Thoracic aorta (tissue), 2 donors: ENCODE measurements around the gene COL25A1. TPM values are rescaled to one million over a fixed set of nuclear protein-coding genes. Genes with fewer than 3 reads are reported as not detected.

ENCODE experiments used
- ATAC-seq: fragments of 150-250 bp; one replicate; pipeline ENCODE4 v1.8.0; 2017; ENCODE audit warnings: low read depth; ENCODE audit not compliant: insufficient number of reproducible peaks, low FRiP score
- DNase-seq: peaks from one replicate; pipeline ENCODE4 v3.0.0-alpha.2; 2020; ENCODE audit warnings: low spot score
- H3K27ac ChIP-seq, 2 donors: fragments of 200-600 bp; sonication (generic); 1 replicate in 1 of 2; 2 replicates in 1 of 2; pipeline ENCODE4 v1.5.1; 2016; ENCODE audit warnings: mild to moderate bottlenecking in 2 of 2, moderate library complexity in 2 of 2
- H3K27me3 ChIP-seq: fragments of 200-600 bp; sonication (generic); replicated peaks from 2 replicates; pipeline ENCODE4 v1.6.0; 2016; ENCODE audit warnings: mild to moderate bottlenecking; ENCODE audit not compliant: insufficient read depth
- H3K36me3 ChIP-seq: fragments of 200-600 bp; sonication (generic); one replicate; pipeline ENCODE4 v1.5.1; 2016
- H3K4me1 ChIP-seq, 2 donors: fragments of 200-600 bp; sonication (generic); 1 replicate in 1 of 2; 2 replicates in 1 of 2; pipeline versions ENCODE4 v1.5.1 to v1.6.0; 2016; ENCODE audit warnings: low read depth in 2 of 2, mild to moderate bottlenecking in 1 of 2; ENCODE audit not compliant: control insufficient read depth in 1 of 2
- H3K4me3 ChIP-seq: fragments of 200-600 bp; sonication (generic); 2 replicates; pipeline ENCODE4 v1.5.1; 2016; ENCODE audit warnings: mild to moderate bottlenecking
- H3K9me3 ChIP-seq: fragments of 200-600 bp; sonication (generic); 2 replicates; pipeline ENCODE4 v1.5.1; 2016
- total RNA-seq, 2 donors: library from RNA; depleted of rRNA; stranded (reverse); fragments of >200 nt; gene quantifications; one replicate each; pipeline versions ENCODE4 v1.1.0 to v1.2.3, GENCODE V29; 2016
- TF ChIP-seq, protein P1 (sequence below): fragments of 200-600 bp; sonication (generic); IDR thresholded peaks from one replicate; pipeline ENCODE4 v1.5.1; 2019; ENCODE audit warnings: antibody characterized with exemption

The COL25A1 gene
- total RNA-seq, 2 donors from 2014 or later = 0.42 to 0.81 TPM

DNA sequence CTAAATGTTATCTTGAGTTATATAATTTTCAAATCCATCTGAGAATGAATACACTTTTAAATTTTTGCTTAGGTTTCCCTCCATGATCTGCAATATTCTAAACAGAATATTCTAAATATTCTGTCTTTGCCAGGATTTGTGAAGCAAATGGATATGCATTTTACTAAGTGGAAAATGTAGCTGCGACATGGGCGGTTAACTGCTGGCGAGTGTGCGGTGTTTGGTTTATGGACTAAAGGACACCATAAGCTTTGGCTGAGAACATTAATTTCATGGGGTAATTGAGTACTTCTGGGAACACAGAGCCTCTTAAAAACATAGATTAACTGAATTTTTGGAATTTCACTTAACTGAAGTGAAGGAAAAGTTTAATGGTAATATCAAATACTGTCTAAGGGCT is 385.8 kb downstream of the COL25A1 start:
- H3K4me3 ChIP-seq = no peak overlapping the region
- H3K27me3 ChIP-seq = no peaks in the 10 kb centered on the region
- ATAC-seq (no peak), DNase-seq (no peak)
- H3K27ac ChIP-seq = no peak overlapping the region
- no peaks in the 10 kb centered on the region for H3K9me3 ChIP-seq
- TF ChIP-seq, protein P1, sequence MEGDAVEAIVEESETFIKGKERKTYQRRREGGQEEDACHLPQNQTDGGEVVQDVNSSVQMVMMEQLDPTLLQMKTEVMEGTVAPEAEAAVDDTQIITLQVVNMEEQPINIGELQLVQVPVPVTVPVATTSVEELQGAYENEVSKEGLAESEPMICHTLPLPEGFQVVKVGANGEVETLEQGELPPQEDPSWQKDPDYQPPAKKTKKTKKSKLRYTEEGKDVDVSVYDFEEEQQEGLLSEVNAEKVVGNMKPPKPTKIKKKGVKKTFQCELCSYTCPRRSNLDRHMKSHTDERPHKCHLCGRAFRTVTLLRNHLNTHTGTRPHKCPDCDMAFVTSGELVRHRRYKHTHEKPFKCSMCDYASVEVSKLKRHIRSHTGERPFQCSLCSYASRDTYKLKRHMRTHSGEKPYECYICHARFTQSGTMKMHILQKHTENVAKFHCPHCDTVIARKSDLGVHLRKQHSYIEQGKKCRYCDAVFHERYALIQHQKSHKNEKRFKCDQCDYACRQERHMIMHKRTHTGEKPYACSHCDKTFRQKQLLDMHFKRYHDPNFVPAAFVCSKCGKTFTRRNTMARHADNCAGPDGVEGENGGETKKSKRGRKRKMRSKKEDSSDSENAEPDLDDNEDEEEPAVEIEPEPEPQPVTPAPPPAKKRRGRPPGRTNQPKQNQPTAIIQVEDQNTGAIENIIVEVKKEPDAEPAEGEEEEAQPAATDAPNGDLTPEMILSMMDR = no peak
- no peaks in the 10 kb centered on the region for H3K4me1 ChIP-seq
- H3K36me3 ChIP-seq = no peaks in the 10 kb centered on the region

DNA sequence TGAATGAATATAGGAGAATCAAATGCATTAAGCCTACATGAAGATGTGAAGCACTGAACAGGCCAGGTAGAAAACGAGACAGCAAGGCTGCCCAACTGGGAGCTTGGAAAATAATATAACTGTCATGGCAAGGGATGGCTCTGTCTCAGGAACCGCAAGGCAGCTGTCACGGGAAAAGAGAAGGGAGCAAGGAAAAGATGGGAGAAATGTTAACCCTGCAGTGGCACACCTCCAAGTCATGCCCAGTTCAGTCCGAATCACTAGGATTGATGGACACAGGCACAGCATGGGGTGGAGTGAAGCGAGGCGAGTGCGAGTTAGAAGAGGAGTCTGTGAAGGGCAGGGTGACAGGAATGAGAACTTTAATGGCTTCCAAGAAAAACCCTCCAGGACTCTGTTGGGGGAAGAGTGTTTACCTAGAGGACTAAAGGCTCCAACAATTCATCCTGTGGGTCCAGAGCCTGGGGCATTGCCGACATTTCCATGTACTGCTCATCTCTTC is 395.5 kb downstream of the COL25A1 start:
- DNase-seq (no peak), ATAC-seq (no peak)
- TF ChIP-seq, protein P1 = no peak
- H3K4me3 ChIP-seq = no peak overlapping the region
- H3K27me3 ChIP-seq = no peaks in the 10 kb centered on the region
- H3K27ac ChIP-seq = no peak overlapping the region
- no peaks in the 10 kb centered on the region for H3K4me1 ChIP-seq
- no peaks in the 10 kb centered on the region for H3K36me3 ChIP-seq
- no peaks in the 10 kb centered on the region for H3K9me3 ChIP-seq

DNA sequence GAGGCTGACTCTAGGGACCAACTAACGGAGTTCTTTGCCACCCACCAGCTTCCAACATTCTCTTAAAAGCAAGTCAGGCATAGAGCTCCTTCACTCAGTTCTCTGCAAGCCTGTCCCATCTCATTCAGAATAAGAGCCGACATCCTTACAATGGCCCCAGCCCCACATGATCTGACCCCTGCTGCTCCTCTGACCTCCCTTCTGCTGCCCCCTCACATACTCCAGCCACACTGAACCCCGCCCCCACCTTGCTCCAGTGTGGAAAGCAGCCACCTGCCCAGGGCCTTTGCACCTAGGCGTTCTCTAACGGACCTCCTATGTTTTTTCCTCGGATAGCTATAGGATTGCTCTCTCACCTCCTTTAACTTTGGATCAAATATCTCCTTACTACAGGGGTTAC is 396.5 kb downstream of the COL25A1 start:
- TF ChIP-seq, protein P1 = no peak
- Histone ChIP-seq H3K9me3 (no peaks in the 10 kb centered on the region), H3K27ac (no peak overlapping the region), H3K36me3 (no peaks in the 10 kb centered on the region), H3K4me1 (no peaks in the 10 kb centered on the region), H3K27me3 (no peaks in the 10 kb centered on the region), H3K4me3 (no peak overlapping the region)
- DNase-seq = no peak
- ATAC-seq = no peak

DNA sequence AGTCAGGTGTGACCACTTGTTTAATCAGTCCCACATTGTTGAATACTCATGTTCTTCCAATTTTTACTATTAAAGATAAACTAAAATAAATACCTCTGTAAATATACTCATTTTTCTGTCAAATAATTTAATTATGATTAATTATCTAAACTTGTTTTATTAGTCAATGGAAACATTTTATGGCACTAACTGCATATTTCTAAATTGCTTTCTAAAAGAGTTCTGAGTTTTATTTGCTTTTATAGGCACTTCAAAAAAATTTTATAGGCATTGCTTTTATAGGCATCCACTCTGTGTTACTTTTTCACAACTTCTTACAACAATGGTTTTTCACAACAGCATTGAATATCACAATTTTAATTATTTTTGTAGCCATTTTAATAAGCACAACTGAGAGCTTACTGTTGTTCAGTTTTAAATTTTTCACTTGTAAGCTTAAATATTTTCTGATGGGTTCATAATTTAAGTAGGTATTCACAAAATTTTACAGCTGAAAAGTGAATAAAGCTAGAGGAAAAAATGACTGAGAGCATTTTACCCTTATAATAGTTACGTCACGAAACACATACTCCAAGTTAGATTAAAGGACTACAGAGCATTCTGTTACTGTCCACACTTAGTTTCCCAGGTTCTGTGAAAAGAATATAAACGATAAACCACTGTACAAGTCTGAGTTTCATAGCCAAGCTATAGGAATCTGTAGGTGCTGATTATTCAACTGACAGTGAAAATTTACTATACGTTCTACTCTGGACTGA is 398.8 kb downstream of the COL25A1 start:
- TF ChIP-seq, protein P1 = no peak
- no peak for ATAC-seq

DNA sequence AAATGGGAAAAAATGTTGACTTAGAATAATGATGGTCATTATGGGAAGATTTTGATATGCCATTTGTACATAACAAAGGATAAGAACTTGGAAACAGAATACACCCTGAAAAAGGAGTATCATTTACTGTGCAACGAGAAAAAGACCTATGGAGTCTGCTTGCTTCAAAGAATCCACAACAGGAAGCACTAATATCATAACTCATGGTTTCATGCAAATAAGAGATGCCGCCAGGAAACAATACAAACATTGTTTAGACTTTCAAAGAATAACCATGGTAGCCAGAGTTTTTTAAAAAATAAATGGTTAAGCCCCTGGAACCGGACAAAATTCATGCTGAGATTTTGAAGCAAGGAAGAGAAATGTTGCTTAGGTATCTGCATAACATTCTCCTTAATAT is 399.7 kb downstream of the COL25A1 start:
- H3K27me3 ChIP-seq = no peaks in the 10 kb centered on the region
- H3K4me3 ChIP-seq = no peak overlapping the region
- no peaks in the 10 kb centered on the region for H3K36me3 ChIP-seq
- no peak overlapping the region for H3K27ac ChIP-seq
- no peak for DNase-seq
- ATAC-seq = no peak
- TF ChIP-seq, protein P1 = no peak
- no peaks in the 10 kb centered on the region for H3K4me1 ChIP-seq
- no peaks in the 10 kb centered on the region for H3K9me3 ChIP-seq

More for the DNA sequence above, 398.8 kb downstream of the COL25A1 start:
- H3K36me3 ChIP-seq = no peaks in the 10 kb centered on the region
- no peak overlapping the region for H3K27ac ChIP-seq
- no peak overlapping the region for H3K4me3 ChIP-seq
- no peaks in the 10 kb centered on the region for H3K27me3 ChIP-seq
- H3K4me1 ChIP-seq = no peaks in the 10 kb centered on the region
- DNase-seq = no peak
- no peaks in the 10 kb centered on the region for H3K9me3 ChIP-seq
